Measurements from ENCODE around the gene INPP5D.

Gene INPP5D

DNA sequence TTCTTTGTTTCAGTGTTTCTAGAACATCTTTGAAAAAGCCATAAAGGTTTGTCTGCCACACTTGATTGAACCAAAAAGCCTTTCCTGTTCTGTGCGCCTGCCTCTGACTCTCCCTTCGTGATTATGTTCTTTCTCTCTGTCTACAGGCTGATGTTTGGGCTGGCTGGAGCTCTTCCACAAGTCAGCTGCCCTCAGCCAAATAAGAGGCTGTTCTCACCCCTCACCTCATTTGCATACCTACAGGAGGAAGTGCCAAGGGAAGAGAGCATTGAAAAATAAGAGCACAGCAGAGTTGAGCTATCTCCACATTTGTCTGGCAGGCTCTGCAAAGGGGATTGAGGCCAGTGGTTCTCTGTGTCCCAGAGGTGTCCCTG lies 15.8 kb downstream of the INPP5D start:
- no peak for DNase-seq

DNA sequence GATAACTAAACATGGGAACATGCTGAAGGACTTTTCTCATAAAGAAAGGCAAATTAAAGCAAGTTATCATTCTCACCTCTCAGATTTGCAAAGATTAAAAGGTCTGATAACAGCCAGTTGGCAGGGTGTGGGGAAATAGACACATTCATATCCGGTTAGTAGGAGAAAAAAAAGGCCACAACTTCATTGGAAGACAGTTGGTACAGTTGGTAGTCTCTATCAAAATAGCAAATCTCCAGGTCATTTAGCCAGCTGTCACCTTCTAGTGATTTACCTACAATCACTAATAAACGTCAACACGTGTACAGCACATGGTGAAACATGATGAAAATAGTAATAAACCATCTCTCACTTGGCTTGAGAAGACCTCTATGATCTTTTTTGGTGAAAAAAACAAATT lies 16.6 kb downstream of the INPP5D start:
- no peak for DNase-seq

DNA sequence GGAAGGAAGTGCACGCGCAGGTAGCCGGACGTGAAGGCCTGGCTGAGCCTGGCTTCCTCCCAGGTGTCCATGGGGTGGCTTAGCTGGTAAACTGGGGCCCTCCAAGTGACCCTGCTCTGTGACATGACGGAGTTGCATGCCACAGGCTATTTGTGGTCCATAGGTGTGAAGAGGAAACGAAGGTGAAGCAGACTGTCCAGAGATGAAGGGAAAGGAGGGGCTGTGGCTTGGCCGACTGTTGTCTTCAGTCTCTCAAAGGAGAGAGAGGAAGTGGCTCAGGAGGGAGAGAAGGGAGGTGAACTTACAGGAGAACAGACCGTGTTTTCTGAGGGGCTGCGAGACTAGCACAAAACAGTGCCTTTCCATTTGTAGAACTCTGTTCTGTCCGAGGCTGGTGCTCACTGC lies 19.3 kb downstream of the INPP5D start:
- no peak for DNase-seq

DNA sequence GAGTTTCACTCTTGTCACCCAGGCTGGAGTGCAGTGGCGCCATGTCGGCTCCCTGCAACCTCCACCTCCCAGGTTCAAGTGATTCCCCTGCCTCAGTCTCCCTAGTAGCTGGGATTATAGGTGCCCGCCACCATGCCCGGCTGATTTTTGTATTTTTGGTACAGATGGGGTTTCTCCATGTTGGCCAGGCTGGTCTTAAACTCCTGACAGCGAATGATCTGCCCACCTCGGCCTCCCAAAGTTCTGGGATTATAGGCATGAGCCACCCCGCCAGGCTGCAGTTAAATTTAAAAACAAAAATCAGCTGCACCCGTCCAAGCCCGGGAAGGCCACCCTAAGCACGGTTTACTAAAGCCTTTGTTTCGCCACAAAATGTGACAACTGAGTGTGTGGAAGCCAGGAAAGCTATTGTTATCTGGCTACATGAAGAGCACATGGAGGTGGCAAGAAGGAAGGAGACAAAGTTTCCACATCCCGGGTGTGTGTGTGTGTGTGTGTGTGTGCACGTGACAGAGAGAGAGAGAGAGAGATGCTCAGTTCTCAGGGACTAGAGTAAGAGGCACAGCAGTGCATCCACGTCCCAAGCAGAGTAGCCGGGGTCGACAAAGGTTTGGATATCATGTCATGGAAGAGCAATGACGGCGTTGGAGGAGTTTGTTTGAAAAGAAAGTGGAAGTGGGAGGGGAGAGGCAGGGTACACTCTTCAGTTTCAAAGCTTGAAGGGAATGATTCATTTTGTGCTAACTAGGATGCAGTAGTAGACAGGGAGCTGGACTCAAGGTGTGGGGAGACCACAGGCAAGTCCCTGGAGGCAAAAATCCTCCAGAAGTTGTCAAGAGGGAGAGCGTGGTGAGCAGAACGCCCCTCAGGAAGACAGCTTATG lies 20.1 kb downstream of the INPP5D start:
- no peak for DNase-seq

DNA sequence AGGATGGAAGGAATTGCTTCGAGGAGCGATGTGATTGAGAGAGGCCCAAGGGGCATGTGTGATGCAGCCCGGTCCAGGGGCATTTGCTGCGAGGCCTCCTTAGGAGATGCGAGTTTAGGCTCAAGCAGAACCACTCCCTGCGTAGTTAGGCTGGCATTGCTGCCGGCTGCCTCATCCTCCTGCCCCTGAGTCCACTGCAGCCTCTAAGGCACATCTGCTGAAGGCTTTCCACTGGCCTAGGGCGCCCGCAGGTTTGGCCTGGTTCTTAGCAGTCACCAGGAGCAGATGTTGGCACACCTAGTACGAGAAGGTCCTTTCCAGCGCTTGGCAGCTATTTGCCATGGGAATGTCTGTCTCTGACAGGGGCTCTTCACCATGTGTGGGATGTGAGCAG lies 20.7 kb downstream of the INPP5D start:
- DNase-seq, result no peak

DNA sequence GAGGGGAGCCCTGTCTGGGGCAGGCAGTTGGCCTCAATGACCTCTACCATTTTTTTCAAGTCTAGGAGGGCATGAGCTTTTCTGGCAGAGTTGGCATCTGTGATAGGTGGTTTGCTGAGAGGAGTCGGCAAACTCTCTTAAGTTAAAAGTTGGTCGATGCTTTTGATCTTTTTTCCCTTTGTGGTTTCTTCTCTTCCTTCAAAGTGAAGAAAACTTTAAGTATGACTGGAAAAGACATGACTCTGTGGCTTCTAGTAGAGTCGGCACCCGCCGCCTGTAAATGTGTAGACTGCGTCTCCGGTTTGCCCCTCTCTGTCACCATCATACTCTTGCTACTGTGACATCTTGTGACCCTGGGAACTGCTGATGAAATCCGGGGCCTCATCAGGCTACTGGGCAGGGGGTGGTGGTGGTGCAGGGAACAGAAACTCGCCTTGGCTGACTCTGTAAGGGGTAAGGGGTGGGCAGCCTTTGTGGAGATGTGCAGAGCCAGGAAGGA lies 21.1 kb downstream of the INPP5D start:
- DNase-seq, result no peak

DNA sequence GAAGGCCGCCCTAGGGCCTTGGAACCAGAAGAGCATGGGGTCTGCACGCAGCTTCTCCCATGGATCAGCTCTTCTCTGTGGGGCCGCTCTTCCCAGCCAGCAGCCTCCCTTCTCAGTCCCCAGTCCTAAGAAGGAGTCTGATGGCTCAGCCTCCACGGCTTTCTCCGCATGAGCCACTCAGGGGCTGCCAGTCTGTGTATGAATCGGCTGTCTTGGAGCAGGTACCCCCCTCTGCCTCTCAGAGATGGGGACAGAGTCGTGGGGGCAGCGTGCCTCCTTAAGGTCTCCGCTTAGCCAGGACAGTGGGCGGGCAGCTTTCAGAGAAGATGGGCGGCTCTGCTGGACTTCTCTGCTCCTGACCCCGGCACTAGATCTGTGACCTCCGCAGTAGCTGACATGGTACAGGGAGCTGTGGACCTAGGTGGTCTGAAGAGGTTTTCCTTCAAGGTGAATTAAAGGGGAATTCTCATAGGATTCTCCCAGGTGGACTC lies 21.6 kb downstream of the INPP5D start:
- DNase-seq, result no peak

DNA sequence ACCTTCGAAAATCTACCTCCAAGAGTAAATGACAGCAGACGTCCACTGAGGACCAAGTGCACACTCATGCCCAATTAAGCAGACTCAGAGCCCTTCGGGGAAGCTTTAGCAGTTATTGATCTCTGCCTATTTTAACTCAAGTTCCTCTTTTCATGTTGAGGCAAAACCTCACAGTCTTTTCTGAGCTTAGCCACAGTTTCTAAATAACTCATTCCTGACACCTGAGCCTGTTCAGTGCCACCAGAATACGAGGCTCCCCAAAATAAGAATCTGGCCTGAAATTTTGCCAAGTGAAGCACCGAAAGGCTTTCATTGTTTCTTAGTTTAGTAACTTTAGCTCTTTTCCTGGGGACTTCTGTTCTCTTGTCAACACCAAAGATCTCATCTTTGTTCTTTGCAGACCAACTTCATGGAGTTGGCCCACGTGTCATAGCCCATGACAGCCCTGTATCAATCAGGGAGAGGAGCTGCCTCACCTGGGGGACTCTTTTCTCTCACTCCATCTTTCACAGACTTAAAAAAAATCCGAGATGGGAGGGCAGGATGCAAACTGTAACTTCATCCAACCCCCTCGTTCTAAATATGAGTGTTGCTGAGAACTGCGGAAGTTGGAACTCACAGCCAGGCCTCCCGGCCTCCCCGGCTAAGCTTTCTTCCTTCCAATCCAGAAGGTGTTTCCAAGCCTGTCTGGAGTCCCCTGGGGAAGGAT lies 22.2 kb downstream of the INPP5D start:
- DNase-seq, result no peak

DNA sequence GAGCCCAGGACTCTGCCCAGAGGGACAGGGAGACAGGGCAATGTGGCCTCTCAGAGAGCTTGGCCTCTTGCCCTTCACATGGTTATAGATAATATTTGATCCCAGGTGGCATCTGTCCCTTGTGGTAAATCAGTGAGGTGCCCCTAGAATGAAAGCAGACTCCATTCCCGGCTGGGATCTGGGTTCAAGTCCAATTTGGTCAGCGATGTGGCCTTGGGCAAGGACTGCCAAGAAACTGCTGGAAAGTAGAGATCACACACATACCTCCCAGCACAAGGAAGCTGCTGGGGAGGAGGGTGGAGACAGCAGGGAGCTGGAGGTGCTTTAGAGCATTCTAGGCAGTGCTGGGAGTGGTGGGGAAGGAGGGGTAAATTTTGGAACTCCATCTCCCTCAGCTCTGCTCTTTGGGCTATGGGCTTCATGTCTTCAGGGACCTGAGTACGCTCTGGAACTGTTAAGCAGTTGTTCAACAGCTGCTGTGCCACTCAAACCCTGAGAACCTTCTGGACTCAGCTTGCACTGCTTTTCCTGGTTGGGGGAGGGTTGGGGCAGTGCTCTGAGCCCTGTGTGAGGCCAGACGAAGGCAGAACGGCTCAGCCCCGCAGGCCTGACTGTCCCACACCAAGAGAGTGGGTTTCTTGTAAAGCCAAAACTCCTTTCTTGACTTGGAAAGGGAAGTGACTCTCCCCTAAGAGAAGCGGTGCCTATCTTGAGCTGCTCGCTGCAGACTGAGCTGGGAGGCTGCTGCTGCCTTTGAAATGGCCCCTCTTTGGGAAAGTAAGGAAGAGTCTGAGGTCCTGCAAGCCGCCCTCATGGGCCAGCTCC lies 23.0 kb downstream of the INPP5D start:
- DNase-seq, result no peak

DNA sequence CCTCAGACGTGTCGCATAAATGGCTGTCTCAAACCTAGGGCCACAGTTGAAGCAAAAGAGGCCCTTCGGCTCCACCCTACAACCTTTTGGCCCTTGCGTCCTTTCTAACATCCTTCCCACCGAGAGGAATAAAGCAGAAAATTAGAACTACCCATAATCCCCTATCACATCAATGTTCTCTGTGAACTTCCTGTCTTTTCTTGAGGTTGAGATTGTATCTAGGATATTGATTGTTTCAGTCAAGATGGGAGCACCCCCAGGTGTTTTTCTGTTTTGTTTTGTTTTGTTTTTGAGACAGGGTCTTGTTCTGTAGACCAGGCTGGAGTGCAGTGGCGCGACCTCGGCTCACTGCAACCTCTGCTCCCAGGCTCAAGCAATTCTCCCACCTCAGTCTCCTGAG lies 23.6 kb downstream of the INPP5D start:
- no peak for DNase-seq

DNA sequence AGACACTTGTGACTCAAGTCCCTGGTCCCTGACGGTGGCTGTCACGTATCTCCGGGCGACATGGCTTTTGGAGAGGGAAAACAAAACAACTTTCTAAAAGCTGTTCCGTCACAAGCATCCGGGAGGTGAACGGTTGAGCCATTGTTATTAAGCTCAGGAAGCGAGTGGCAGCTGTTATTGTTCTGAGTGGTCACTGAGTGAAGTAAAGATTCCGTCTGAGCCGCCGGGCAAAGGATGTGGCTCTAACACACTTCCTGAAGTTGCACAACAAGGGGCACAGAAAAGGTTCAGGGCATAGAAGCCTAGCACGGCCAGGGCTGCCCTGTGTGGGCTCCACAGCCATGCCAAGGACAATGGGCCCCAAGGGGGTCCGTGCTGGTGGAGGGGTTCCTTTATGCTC lies 24.3 kb downstream of the INPP5D start:
- no peak for DNase-seq

DNA sequence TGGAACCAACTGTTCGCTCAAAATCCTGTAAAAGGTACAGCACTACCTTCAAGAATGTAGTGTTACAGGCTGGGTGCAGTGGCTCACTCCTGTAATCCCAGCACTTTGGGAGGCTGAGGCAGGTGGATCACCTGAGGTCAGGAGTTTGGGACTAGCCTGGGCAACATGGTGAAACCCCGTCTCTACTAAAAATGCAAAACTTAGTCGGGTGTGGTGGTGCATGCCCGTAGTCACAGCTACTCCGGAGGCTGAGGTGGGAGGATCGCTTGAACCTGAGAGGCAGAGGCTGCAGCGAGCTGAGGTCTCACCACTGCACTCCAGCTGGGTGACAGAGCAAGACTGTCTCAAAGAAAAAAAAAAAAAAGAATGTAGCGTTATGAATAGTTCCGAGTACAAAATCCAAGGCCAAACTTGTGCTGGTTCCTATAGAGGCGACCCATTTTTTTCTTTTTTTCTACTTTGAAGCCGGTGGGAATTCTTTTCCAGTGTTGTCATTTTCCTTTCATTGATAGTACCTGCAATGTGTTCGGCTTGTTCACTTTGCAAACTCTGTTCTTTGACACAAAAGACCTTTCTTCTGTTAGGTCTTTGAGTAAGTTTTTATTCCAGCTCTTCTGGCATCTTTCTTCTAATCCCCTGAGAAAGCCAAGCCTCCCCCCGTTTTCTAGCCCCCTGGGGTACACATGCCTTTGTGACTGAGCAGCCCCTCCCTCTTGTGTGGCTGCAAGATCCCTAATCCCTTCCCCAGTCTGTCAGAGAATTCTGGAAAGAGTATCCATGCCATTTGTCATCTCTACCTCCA lies 25.1 kb downstream of the INPP5D start:
- DNase-seq, result no peak

DNA sequence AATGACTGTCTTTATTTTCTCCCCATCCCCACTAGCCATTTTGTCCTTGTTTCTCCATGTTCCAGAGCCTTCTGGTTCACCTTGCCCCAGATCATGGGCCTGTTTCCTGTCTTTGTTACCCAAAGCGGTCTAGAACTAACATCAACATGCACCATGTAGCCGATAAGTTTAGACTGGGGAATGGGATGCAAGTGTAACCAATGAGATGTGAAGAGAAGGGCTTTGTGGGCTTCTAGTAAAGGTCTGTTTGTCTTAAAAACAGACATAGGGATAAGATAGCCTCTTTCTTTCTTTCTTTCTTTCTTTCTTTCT lies 25.7 kb downstream of the INPP5D start:
- no peak for DNase-seq

DNA sequence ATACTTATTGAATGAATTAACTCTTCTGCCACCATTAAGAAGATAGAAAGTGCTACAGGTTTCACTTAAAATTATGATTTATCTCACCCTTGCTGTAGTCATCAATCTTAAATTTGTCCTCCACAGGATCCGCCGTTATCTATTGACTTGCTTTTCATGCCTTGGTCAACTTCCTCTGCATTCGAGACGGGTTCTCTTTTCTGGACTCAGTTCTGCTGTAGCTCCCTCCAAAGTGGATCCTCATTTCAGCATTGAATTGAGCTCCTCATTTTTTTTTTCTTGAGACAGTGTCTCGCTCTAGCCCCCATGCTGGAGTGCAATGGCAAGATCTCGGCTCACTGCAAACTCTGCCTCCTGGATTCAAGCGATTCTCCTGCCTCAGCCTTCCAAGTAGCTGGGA lies 27.6 kb downstream of the INPP5D start:
- no peak for DNase-seq

DNA sequence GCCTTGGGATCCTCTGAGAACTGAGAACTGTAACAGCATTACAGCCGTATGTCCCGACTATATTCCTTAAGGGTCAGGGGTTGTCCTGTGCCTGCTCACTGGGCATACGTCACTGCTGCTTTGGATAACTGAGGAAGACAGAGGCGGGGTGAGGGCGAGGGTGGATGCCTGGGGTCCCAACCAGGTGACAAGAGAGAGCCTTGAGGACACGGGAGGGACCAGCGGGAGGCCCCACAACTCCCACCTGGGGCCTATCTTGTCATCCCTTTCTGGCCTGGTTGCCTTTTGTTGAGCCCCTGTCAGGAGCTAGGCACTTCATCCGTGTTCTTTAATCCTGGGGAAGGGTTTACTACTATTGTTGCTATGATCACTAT lies 28.8 kb downstream of the INPP5D start:
- no peak for DNase-seq

DNA sequence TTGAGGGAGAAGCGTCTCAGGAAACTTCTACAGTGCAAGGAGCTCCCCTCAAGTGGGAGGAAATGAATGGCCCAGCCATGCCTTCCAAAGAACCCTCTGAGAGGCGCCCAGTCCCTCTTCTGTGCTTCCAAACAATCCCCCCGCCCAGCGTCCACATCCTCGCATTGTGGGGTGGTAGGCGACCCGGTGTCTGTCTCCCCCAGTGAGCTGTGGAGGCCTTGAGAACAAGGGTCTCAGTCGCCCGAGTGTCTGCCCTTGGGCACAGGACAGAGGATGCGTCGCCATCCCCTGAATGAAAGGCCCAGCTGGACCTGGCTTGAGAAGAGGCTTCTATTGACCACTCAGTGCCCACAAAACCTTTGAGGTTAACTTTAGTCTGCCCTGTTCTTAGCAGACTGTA lies 29.7 kb downstream of the INPP5D start:
- no peak for DNase-seq

DNA sequence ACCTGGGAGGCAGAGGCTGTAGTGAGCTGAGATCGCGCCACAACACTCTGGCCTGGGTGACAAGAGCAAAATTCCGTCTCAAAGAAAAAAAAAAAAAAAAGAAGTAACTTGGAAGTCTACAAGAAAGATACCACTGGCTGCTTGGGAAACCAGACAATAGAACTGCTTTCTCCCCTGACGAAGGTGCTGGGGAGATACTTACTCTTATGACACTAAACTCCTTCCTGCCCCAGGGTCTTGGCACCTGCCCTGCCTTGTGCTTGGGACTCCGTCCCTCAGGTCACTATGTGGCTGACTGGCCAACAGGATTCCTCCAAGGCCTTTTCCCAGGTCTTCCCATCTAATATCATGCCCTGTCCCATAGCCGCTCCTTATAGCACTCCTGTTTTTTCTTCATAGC lies 30.7 kb downstream of the INPP5D start:
- no peak for DNase-seq

DNA sequence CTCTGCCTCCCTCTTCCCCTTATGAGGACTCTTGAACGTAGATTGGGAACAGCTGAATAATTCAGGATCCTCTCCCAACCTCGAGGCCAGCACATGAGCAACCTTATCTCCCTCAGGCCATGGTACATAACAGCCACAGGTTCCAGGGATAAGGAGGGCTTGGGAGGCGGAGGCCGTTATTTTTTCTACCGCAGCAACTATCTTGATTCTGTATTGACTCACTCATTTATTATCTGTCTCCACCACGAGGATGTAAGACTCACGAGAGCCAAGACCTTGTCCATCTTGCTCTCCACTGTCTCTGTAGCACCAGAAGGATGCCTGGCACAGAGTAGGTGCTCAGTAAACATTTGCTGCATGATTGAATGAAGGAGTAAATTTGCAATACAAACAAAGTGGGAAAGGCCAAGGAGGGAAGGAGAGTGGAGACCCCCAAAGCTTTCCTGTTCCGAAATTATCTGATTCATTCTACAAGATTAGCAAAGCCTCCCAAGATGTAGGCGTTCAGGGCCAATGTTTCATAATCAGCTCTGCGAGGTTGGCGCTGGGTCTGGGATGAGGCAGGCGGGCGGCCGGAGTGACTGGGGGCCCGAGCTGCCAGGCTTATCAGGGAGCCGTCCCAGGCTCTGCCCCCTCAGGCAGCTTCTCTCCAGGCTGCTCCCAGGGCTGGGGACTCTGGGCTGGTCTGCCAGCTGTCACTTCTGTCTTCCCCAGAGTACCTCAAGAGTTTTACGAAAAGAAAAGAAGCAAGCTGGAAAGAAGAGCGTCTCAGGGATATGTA lies 31.6 kb downstream of the INPP5D start:
- DNase-seq, result no peak

DNA sequence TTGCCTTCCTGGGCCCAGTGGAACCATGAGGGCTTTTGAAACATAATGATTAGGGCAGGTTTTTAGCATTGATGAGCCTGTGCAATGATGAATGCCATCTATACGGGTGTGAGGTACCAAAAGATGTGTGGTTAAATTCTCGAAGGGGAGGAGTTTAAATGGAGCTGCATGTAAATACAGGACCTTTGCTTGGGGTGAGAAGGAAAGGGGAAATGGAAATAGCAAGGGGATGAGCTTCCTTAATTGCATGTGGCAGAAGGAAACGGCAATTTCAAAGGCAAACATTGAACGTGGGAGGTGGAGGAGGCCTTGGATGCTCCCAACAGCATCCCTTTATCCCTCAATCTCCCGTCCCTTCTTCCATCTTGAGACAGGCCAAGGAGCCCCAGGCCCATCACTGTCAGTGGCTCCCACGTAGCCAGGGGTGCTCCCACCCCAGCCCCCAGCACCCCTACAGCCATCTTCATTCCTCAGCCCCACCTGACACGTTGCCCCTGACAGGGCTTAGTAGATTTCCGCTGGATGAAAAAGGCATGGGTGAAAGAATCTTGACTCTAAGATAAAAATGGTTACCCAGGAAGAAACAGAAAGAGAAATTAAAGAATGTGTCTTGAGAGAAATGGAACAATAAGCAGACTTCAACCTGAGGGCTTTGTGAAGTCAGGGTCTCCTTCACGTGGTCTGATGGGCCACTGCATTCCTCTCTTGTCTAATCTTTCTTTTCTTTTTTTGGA lies 32.5 kb downstream of the INPP5D start:
- DNase-seq, result no peak

DNA sequence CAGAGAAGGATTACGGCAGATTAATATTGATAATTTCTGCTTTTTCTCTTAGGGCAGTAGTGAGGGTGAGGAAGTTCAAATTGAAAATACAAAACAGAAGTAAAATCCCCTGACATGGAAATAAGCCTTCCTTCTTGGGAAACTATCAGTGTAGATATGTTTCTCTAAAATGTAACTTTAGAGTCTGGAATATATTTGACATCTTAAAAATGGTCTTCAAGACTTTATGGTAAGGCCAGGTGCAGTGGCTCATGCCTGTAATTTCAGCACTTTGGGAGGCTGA lies 33.0 kb downstream of the INPP5D start:
- DNase-seq, result no peak

DNA sequence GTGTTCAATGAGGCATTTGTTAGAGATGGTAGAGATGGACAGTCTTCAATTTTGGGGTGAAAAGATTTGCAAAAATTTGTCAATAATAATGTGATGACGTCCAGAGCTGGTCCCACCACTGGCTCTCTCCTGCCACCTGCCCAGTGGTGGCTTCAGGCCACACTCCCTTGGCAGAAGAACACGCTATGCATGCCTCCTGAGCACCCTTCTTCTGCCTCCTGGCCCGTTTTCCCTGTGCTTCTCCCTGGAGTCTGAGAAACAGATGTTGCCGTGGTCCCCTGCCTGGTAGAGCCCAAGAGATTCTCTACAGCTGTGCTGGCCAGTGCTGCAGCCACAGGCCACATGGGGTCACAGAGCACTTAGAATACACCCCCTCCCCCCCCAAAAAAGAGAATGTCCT lies 33.6 kb downstream of the INPP5D start:
- no peak for DNase-seq

Data from EL (cell line).